Stimulated activated CD4-positive, alpha-beta T cell treated with anti-CD3 and anti-CD28 coated beads, Interleukin-15, amount 100 ng/mL, for 48 hours (primary cell): ENCODE results near the gene LCN15.
"Not testable (repeated sequence)": the region's sequence is repeated elsewhere in the genome, so short reads cannot be mapped to it uniquely, and the experiment has no call there.

Experiments used
- DNase-seq, 2 donors: peaks; one replicate each; pipeline ENCODE4 v3.0.0-alpha.2; 2020; ENCODE audit warnings: low read depth in 2 of 2

LCN15 gene

DNA sequence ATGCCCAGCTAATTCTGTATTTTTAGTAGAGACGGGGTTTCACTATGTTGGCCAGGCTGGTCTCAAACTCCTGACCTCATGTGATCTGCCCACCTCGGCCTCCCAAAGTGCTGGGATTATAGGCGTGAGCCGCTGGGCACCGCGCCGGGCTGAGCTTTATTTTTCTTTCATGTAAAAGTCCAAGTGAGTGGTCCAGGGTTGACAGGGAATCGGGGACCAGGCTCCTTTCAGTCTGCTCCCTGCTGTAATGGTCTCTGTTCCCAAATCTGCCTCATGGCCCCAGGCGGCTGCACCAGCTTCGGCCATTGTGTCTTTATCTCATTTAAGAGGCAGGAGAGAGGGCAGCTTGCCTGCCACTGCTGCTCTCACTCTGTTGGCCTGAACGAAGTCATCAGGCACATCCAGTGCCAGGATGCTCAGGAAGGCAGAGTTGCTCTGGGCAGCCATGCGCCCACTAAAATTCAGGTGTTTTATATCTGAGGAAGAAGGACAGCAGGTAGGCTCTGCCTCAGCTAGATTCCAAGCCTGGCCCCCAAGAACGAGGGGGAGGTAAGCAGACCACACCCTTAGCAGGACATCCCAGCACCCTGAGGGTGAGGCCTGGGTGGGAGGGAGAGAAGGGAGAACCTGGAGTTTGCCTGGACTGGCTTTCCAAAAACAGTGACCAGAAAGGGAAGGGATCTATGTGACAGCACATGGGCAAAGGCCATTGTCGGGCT is 30.1 kb upstream of the LCN15 start:
- no peak for DNase-seq

DNA sequence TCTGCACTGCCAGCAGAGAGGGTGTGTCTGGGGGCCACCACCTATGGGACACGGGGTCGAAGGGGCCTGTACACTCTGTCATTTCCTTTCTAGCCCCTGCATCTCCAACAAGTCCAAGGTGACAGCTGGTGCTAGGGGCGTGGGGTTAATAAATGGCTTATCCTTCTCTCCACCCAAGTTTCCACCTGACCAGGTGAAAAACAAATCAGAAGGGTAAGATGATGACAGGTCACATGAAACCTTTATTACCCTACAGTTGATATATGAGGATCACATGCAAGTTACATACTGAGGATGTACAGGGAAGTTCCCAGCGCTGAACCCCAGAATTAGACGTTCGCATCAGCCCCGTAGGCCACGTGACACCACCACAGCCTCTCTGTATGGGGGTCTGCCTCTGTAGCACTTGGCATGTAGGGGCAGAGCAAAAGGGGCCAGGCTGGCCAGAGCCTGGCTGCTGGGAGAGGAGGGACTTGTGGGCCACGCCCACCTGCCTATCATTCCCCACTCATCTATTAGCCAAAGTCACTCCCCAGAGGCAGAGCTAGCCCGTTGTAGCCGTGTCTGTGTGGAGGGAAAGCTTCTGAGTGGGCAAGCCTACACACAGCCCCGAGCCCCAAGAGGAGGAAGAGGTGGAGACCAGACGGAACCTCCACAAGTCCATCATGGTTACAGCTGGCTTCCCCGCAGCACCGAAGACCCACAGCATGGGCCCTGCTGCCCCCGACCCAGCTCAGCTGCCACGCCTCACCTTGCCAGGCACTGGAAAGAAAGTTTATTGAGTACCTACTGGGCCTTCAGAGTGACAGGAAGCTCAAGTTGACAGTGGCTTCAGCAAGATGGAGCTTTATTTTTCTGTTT is 29.0 kb upstream of the LCN15 start:
- DNase-seq = no peak

DNA sequence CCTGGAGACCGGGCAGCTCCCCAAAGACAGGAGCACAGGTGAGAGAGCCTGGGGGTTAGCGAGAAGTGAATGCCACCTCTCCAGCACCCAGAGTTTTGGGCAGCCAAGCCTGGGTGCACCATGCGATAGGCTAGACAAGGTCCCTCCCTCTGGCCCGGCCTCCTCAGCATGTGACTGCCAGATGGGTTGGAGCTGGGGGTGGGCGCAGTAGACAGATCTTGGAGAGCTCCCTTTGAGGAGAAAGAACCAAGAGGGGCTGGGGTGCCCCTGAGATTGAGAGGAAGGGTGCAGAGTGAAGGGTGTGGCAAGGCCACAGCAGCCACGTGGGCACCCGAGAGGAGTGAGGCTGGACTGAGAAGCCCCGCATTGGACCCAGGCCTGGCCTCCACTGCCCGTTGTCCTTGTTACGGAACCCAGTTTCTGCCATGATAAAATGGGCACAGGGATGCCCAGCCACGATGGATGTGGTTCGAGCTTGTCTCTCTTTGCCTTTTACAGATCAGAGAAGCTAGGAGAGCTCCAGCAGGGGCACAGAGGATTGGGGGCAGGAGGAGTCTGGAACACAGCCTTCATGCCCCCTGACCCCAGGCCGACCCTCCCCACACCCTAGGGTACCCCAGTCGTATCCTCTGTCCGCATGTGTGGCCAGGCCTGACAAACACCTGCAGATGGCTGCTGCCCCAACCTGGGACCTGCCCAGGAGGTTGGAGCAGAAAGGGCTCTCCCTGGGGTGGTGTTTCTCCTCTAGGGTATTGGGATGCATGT is 28.2 kb upstream of the LCN15 start:
- DNase-seq = no peak

DNA sequence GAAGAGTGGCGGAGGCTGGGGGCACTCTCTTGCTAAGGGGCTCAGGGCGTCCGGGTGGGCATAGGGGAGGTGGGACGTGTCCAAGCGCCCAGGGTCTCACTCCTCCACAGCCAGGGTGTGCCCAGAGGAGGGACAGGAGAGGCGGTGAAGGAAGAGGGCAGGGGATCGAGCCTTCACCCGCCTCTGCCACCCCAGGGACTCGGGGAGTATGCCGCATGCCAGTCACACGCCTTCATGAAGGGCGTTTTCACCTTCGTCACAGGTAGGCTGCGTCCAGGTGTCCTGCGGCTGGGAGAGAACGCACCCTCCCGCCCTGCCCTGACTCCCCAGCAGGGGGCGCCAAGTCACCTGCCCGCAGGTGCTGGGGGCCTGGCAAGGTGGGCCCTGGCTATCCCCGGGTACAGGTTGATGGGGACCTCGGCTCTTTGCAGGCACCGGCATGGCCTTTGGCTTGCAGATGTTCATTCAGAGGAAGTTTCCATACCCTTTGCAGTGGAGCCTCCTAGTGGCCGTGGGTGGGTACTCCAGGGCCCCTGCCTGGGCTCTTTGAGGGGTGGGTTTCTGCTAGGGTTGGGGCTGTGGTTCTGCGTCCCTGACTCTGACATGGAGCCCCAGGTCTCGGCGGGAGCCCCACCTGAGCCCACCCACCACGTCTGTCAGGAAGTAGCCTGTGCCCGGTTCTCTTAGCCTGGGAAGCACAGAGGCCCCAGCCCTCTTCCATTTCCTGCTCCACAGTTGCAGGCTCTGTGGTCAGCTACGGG is 27.4 kb upstream of the LCN15 start:
- peak; percentile 38 to 52 for DNase-seq

DNA sequence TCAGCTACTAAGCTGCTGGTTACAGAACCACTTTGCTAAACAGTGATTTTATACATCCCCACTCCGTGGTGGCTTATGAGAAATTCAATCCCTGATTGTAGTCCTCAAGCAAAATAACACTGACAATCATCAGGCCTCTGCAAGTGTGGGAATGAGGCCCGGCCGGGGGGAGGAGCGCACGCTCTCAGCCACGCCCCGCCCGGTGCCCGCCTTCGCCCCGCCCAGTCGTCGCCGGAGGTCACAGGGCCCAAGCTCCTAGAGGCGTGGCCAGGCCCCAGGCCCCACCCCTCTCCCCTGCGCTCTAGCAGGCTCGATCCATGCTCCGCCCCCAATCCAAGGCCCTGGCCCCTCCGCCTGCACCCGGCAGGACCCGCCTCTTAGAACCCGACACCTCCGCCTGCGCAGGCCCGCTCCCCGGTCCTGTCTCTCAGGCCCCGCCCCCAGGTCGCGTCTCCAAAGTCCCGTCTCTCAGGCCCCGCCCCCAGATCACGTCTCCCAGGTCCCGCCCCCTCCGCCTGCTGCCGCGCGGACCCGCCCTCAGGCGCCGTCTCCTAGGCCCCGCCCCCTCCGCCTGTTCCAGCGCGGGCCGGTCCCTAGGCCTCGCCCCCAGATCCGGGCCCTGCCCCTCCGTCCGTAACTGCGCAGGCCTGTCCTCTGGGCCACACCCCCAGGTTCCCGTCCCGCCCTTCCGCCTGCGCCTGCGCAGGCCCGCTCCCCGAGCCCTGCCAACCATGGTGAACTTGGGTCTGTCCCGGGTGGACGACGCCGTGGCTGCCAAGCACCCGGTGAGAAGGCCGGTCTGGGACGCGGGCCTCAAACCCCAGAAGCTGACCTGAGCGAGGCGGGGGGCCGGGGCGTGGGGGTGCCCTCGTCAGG is 26.6 kb upstream of the LCN15 start, which contains the start of gene TMEM141:
Gene TMEM141 (plus strand): TSS at position 705 of the 876 bp plus-strand sequence. CDS start 27 bp downstream, at position 732.
- DNase-seq = peak; percentile 100

DNA sequence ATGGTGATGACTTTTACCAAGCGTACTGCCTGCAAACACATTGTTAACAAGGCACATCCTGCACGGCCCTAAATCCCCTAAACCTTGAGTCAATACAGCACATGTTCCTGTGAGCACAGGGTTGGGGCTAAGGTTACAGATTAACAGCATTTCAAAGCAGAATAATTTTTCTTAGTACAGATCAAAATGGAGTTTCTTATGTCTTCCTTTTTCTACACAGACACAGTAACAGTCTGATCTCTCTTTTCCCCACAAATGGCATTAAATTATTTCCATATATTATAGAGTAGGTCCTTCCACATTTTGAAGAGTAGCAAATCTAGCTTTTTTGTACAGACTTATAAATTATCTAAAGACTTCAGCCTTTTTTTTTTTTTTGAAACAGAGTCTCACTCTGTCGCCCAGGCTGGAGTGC is 25.2 kb upstream of the LCN15 start:
- no peak for DNase-seq

DNA sequence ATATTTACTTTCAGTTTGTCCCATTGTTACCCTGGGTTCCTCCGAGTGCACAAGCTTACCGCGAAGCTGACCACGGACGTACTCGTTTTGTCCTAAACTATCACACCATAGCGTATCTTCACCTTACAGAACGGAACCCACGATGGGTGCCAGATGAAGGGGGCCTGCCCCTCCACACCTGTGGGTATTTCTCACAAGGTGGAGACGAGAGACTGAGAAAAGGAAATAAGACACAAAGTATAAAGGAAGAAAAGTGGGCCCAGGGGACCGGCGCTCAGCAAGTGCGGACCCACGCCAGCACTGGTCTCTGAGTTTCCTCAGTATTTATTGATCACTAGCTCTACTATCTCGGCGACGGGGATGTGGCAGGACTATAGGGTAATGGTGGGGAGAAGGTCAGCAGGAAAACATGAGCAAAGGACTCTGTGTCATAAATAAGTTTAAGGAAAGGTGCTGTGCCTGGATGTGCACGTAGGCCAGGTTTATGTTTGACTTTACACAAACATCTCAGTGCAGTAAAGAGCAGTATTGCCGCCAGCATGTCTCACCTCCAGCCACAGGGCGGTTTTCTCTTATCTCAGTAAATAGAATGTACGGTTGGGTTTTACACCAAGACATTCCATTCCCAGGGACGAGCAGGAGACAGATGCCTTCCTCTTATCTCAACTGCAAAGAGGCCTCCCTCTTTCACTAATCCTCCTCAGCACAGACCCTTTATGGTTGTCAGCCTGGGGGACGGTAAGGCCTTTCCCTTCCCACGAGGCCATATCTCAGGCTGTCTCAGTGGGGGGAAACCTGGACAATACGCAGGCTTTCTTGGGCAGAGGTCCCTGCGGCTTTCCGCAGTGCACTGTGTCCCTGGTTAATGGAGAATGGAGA is 24.6 kb upstream of the LCN15 start:
- not testable (repeated sequence) for DNase-seq

DNA sequence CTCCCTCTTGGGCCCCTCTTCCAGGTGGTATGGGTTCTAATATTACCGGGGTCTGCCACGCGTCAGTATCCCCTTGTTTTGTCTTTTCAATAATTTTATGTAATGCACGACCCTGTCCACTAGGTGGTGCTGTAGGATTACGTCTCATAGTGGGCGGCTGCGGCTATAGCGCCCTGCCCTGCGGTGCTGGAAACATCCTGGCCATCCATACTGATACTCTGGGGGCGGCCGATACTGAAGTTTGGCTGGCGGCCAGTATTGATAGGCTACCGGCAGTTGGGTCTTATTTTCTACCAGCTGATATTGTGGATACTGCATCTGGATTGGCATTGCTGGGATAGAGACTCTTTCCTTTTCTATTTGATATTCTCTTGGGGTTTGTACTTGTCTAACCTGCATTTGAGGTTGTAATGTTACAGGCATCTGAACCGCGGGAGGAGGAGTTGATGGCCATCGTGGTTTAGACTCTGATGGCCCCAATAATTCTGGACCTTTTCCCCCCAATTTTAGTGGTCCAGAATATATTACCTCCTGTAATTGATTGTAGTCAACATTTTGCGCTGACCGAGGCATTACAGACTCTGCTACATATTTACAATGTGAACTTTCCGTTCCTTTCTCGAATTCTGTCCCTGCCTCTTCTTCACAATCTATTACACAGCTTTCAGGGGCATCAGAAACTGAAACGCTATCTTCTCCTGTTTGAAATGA is 23.5 kb upstream of the LCN15 start:
- peak; percentile 58 to 68 for DNase-seq

DNA sequence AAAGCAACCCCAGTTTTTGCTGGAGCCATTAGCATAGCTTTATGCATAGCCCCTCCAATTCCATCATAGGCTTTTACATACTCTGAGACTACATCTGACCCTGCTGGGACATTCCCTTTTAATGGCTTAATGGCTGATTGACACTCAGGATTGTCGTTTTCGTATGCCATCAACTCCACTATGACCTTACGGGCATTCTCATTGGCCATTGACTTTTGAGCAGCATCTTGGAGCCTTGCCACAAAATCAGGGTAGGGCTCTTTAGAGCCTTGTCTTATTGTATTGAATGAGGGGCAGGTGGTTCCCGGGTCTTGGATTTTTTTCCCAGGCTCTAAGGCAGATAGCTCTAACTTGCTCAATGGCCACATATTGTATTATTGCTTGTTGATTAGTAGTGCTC is 22.7 kb upstream of the LCN15 start:
- DNase-seq = not testable (repeated sequence)

DNA sequence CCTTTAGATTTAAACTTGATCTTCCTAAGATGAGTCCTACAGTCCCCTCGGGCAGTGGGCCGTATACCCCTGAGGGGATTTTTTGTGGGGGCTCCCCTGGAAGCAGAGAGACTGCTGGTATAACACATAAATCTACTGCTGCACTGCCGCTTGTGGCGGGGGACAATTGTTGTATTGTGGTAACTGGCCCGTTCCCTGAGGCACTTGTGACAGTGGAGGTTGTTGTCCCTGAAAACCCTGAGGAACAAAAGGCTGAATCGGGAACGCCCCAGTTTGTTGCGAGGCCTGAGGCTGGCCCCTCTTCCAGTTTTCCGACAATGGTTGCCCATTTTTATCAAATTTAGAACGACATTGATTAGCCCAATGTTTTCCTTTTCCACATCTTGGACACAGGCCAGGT is 22.1 kb upstream of the LCN15 start:
- no peak for DNase-seq

DNA sequence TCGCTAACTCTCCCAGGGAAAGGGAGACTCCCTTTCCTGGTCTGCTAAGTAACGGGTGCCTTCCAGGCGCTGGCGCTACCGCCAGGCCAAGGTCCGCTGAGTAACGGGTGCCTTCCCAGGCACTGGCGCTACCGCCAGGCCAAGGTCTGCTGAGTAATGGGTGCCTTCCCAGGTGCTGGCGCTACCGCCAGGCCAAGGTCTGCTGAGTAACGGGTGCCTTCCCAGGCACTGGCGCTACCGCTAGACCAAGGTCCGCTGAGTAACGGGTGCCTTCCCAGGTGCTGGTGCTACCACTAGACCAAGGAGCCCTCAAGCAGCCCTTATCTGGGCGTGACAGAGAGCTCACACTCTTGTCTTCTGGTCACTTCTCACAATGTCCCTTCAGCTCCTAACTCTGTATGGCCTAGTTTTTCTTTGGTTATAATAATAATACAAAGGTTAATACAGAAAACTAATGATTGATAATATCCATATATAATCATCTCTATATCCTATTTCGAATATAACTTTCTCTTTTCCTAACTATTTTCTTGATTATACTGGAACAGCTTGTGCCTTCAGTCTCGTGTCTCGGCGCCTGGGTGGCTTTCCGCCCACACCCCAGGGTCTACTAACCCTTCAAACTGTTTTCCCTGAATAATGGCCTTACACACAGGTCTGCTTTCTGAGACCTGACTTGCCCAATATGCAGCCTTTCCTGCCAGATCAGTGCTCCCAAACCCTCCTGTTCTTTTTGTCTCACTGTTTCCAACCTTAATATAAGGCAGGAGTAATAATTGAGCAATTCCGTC is 21.4 kb upstream of the LCN15 start:
- DNase-seq = not testable (repeated sequence)

DNA sequence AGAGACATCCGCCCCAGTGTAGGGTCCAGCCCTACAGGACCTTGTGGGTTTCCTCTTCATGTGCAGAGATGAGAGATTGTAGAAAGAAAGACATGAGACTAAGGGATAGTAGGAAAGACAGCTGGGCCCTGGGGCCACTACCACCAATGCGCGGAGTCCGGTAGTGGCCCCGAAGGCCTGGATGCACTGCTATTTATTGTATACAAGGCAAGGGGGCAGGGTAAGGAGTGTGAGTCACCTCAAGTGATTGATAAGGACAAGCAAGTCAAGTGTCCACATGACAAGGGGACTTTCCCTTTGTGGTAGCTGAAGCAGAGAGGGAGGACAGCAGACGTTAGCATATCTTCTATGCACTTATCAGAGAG is 20.7 kb upstream of the LCN15 start:
- DNase-seq = no peak

DNA sequence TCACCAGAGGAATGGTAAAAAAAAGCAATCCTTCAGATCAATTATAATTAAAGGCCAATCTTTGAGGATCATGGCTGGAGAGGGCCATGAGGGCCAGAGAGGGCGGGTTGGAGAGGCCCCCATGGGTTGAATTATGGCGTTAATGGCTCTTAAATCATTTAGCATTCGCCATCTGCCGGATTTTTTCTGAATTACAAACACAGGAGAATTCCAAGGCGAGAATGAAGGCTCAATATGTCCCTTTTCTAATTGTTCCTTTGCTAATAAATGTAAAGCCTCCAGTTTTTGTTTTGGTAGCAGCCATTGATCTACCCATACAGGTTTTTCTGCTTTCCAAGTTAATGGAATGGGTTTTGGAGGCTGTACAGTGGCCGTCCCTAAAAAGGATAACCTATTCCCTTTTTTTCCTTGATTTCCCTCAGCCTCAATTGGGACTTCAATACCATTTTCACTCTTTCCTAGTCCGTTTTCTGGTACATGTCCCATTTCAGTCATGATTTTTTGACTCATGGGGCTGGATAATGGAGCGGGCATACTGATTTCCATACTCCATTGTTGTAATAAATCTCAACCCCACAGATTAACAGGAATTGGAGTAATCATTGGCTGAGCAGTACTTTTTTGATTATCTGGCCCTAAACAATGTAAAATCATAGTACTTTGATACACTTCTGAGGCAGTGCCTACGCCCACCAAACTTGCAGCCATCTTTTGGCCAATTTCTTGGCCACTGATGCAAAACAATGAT is 20.1 kb upstream of the LCN15 start:
- DNase-seq = no peak

DNA sequence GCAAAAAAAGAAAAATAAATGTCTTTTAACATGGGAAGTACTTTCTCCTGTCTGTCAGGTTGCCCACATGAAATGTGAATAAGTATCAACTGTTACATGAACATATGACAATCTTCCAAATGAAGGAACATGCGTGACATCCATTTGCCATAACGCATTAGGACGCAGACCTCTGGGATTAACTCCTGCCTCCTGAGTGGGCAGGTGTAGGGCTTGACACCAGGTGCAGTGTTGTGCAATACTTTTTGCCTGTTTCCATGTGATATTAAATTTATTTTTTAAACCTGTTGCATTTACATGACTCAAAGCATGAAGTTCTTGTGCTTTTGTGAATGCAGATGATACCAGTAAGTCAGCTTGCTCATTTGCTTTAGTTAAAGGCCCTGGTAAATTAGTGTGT is 18.1 kb upstream of the LCN15 start:
- DNase-seq = no peak

DNA sequence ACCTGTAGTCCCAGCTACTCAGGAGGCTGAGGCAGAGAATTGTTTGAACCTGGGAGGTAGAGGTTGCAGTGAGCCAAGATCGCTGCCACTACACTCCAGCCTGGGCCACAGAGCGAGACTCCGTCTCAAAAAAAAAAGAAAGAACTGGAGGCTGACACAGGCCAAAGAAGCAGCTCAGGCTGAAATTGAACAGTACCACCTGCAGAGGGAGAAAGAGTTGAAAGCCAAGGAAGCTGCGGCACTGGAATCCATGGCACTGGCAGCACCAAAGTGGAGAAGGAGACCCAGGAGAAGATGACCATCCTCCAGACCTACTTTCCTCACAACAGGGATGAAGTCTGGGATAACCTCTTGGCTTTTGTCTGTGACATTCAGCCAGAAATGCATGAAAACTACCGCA is 15.5 kb upstream of the LCN15 start:
- DNase-seq = no peak

DNA sequence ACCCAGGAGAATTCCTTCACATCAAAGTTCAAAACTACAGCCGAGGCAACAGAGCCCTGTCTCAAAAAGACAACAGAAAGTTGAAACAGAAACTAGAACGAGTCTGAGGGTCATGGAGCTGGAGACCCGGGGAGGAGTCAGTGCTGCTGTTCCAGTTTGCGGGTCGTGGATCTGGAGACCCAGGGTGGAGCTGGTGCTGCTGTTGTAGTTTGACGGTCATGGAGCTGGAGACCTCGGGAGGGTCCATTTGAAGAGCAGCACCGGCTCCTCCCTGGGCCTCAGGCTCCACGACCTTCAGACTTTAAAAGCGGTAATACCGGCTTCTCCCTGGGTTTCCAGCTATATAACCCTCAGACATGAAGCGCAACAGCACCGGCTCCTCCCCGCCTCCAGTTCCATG is 13.0 kb upstream of the LCN15 start:
- no peak for DNase-seq

DNA sequence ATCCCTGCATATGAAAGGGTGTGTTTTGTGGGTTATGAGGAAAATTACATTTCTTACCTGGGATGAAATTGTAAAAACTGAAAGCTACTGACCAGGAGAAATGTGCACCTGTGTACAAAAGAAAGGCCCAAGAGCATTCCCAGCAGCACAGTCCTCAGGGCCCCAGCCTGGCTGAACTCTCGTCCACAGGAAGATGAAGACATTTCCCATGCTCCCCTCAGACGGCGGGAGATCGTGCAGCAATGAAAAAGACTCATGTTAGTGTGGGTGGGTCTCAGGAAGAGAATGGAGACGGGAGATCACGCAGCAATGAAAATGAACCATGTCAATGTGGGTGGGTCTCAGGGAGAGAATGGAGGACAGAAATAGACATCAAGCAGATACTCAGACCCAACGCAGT is 12.6 kb upstream of the LCN15 start:
- no peak for DNase-seq
